IMR-90 (cell line): ENCODE results near the gene IFT81. TPM values are rescaled to one million over a fixed set of nuclear protein-coding genes. Genes with fewer than 3 reads are reported as not detected.
"Not testable (repeated sequence)": the region's sequence is repeated elsewhere in the genome, so short reads cannot be mapped to it uniquely, and the experiment has no call there.

Source experiments
- ATAC-seq: fragments of 200-7000 bp; cut with Tn5 transposase; 2 replicates; pipeline ENCODE4 v1.9.1; 2020; ENCODE audit warnings: low read depth, mild to moderate bottlenecking, moderate library complexity
- BruUV-seq: library from RNA; stranded (reverse); fragments of 400-500 nt; replicated peaks from 2 replicates; lab custom pipeline; 2021; lab: Mats Ljungman, UMichigan
- CTCF ChIA-PET: fragments of 300-600 bp; formaldehyde crosslinking; extraction: SDS; loops from one replicate; lab custom pipeline; 2021; ENCODE audit warnings: antibody characterized with exemption; lab: Yijun Ruan, JAX
- POLR2A ChIA-PET: fragments of 300-600 bp; sonication (Branson Sonifier 250); formaldehyde crosslinking; loops from one replicate; lab custom pipeline; 2022; ENCODE audit warnings: antibody characterized with exemption; ENCODE audit not compliant: unreplicated experiment; lab: Charles Lee
- DNase-seq: peaks from one replicate; pipeline ENCODE4 v3.0.0; 2013
- H2AFZ ChIP-seq: replicated peaks from 2 replicates; pipeline ENCODE3; 2013; ENCODE audit warnings: low read length, mild to moderate bottlenecking; ENCODE audit not compliant: poor library complexity
- H2AK5ac ChIP-seq: 2 replicates; pipeline ENCODE4 v1.6.1; 2013; ENCODE audit warnings: low read depth, low read length, inconsistent platforms
- H2AK9ac ChIP-seq: replicated peaks from 2 replicates; pipeline ENCODE3; 2013; ENCODE audit warnings: mild to moderate bottlenecking, low read depth, low read length, moderate library complexity; ENCODE audit not compliant: poor library complexity
- H2BK120ac ChIP-seq: 2 replicates; pipeline ENCODE4 v1.6.1; 2013; ENCODE audit warnings: low read depth, low read length, inconsistent platforms
- H2BK15ac ChIP-seq: 3 replicates; pipeline ENCODE4 v1.6.1; 2013; ENCODE audit warnings: low read depth, low read length, inconsistent platforms
- H2BK20ac ChIP-seq: 2 replicates; pipeline ENCODE4 v1.6.1; 2013; ENCODE audit warnings: low read depth, mild to moderate bottlenecking, inconsistent platforms, low read length, moderate library complexity
- H2BK5ac ChIP-seq: 2 replicates; pipeline ENCODE4 v1.6.1; 2013; ENCODE audit warnings: mild to moderate bottlenecking, low read depth, low read length, inconsistent platforms; ENCODE audit not compliant: poor library complexity, severe bottlenecking
- H3K14ac ChIP-seq: replicated peaks from 2 replicates; pipeline ENCODE4 v1.6.1; 2013; ENCODE audit warnings: low read depth, low read length, inconsistent platforms
- H3K18ac ChIP-seq: 2 replicates; pipeline ENCODE4 v1.6.1; 2013; ENCODE audit warnings: low read depth, low read length, control low read depth
- H3K23ac ChIP-seq: 2 replicates; pipeline ENCODE4 v1.6.1; 2013; ENCODE audit warnings: low read depth, low read length, inconsistent platforms
- H3K27ac ChIP-seq: 2 replicates; pipeline ENCODE4 v1.5.1; 2013; ENCODE audit warnings: mild to moderate bottlenecking, control low read depth, low read length; ENCODE audit not compliant: insufficient read depth
- H3K27me3 ChIP-seq: 2 replicates; pipeline ENCODE4 v1.6.1; 2013; ENCODE audit warnings: low read length; ENCODE audit not compliant: control insufficient read depth, insufficient read depth
- H3K36me3 ChIP-seq: 2 replicates; pipeline ENCODE4 v1.6.1; 2013; ENCODE audit warnings: low read length, mixed read lengths; ENCODE audit not compliant: control insufficient read depth, insufficient read depth
- H3K4ac ChIP-seq: 2 replicates; pipeline ENCODE4 v1.6.1; 2013; ENCODE audit warnings: low read depth, low read length, inconsistent platforms
- H3K4me1 ChIP-seq: 2 replicates; pipeline ENCODE4 v1.6.1; 2013; ENCODE audit warnings: low read length, mixed read lengths; ENCODE audit not compliant: control insufficient read depth, insufficient read depth
- H3K4me2 ChIP-seq: 2 replicates; pipeline ENCODE4 v1.6.1; 2013; ENCODE audit warnings: low read depth, mild to moderate bottlenecking, control low read depth, low read length, moderate library complexity
- H3K4me3 ChIP-seq: 2 replicates; pipeline ENCODE4 v1.5.1; 2013; ENCODE audit warnings: low read depth, mild to moderate bottlenecking, control low read depth, low read length, moderate library complexity; ENCODE audit not compliant: insufficient read depth
- H3K56ac ChIP-seq: 2 replicates; pipeline ENCODE4 v1.6.1; 2013; ENCODE audit warnings: low read length, inconsistent platforms; ENCODE audit not compliant: insufficient read depth; ENCODE audit errors: extremely low read depth
- H3K79me1 ChIP-seq, 2 experiments: 2 replicates each; pipeline ENCODE4 v1.6.1; 2013; ENCODE audit warnings: low read length in 2 of 2, inconsistent platforms in 1 of 2, low read depth in 1 of 2
- H3K9ac ChIP-seq: 2 replicates; pipeline ENCODE4 v1.6.1; 2013; ENCODE audit warnings: low read depth, low read length, control low read depth
- H3K9me1 ChIP-seq: 2 replicates; pipeline ENCODE4 v1.6.1; 2013; ENCODE audit warnings: low read length, inconsistent platforms; ENCODE audit not compliant: insufficient read depth
- H3K9me3 ChIP-seq: 2 replicates; pipeline ENCODE4 v1.6.1; 2013; ENCODE audit warnings: low read length; ENCODE audit not compliant: control insufficient read depth, insufficient read depth
- H4K20me1 ChIP-seq: 2 replicates; pipeline ENCODE4 v1.6.1; 2013; ENCODE audit warnings: low read length, inconsistent platforms; ENCODE audit not compliant: insufficient read depth
- H4K5ac ChIP-seq: 2 replicates; pipeline ENCODE4 v1.6.1; 2013; ENCODE audit warnings: mild to moderate bottlenecking, low read depth, low read length, control low read depth
- H4K8ac ChIP-seq, 2 experiments: 2 replicates each; pipeline ENCODE4 v1.6.1; 2013; ENCODE audit warnings: low read depth in 2 of 2, low read length in 2 of 2, control low read depth in 1 of 2, inconsistent platforms in 1 of 2
- H4K91ac ChIP-seq: 2 replicates; pipeline ENCODE4 v1.6.1; 2013; ENCODE audit warnings: low read depth, low read length, inconsistent platforms; ENCODE audit not compliant: insufficient read depth
- WGBS, 2 experiments: methylation state at CpG; one replicate each; pipeline versions ENCODE4 v1.1.5 to v1.1.7; 2013; ENCODE audit warnings: missing lambda C conversion rate in 2 of 2; ENCODE audit not compliant: insufficient read length in 1 of 2; ENCODE audit errors: extremely low coverage in 2 of 2; 5-methylcytosine and 5-hydroxymethylcytosine counted together
- dilution Hi-C: fragments of 300-500 bp; cut with HindIII; formaldehyde crosslinking; loops from one replicate; pipeline ENCODE4 v1.14.3; 2018; ENCODE audit warnings: low sequenced_read_pairs; ENCODE audit not compliant: unreplicated experiment
- in situ Hi-C: fragments of 300-500 bp; cut with MboI; formaldehyde crosslinking; loops from 3 replicates; pipeline ENCODE4 v1.14.3; 2019; ENCODE audit warnings: low sequenced_read_pairs, inconsistent platforms, mixed read lengths
- intact Hi-C: fragments of 100-400 bp; cut with micrococcal nuclease; formaldehyde crosslinking; loops from 2 replicates; pipeline ENCODE4 v1.10.0; 2022
- polyA plus RNA-seq, 3 experiments: library from polyadenylated mRNA; depleted of rRNA; stranded (reverse); fragments of >200 nt; gene quantifications; 2 replicates each; pipeline ENCODE4 v1.2.3, GENCODE V29; 2012; ENCODE audit warnings: low replicate concordance in 1 of 3
- total RNA-seq: library from RNA; depleted of rRNA; stranded (reverse); fragments of >200 nt; gene quantifications from 2 replicates; pipeline ENCODE4 v1.2.3, GENCODE V29; 2012

IFT81 gene
- total and polyA plus RNA-seq, 2 of the 4 experiments (the other 2 are of a cell fraction): 6.1 to 8.1 TPM

DNA sequence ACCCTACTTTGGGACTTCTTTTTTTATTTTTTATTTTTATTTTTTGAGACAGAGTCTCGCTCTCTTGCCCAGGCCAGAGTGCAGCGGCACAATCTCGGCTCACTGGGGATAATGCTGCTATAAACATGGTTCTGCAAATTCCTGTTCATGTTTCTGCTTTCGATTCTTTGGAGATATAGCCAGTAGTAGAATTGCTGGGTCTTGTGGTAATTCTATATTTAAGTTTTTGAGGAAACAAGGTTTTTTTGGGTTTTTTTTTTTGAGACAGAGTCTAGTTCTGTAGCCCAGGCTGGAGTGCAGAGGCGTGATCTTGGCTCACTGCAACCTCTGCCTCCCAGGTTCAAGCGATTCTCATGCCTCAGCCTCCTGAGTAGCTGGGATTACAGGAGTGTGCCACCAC lies 35.9 kb upstream of the IFT81 start:
- ATAC-seq, H4K20me1 ChIP-seq, H2AFZ ChIP-seq, H2BK5ac ChIP-seq, dilution Hi-C loops, H4K91ac ChIP-seq, H3K36me3 ChIP-seq, intact Hi-C loops, H3K79me1 ChIP-seq, H2AK9ac ChIP-seq, H3K4me1 ChIP-seq, H3K9me1 ChIP-seq, H3K4me3 ChIP-seq, H3K9ac ChIP-seq, H3K9me3 ChIP-seq, H3K14ac ChIP-seq, in situ Hi-C loops, H3K18ac ChIP-seq, H3K27ac ChIP-seq, H4K5ac ChIP-seq, H2BK15ac ChIP-seq, CTCF ChIA-PET, H4K8ac ChIP-seq, H2BK120ac ChIP-seq, POLR2A ChIA-PET, H3K4me2 ChIP-seq, H2BK20ac ChIP-seq, H3K56ac ChIP-seq, DNase-seq, BruUV-seq, H2AK5ac ChIP-seq, H3K4ac ChIP-seq, H3K23ac ChIP-seq: not testable (repeated sequence)
- peaks cover 30% of the 10 kb centered on the region for H3K27me3 ChIP-seq
- 100% methylated on average over 2 of the region's 6 CpGs; no CpG with 5 or more reads in 1 of the 2 experiments for WGBS, 2 experiments
